IPS-18a (cell line): ENCODE data around the gene GBX2.

Experiments
- H3K27ac ChIP-seq: one replicate; pipeline ENCODE4 v1.5.1; 2013; ENCODE audit warnings: low read length
- H3K27me3 ChIP-seq: one replicate; pipeline ENCODE4 v1.6.1; 2013; ENCODE audit warnings: mild to moderate bottlenecking, low read length; ENCODE audit not compliant: control insufficient read depth, insufficient read depth
- H3K36me3 ChIP-seq: one replicate; pipeline ENCODE4 v1.6.1; 2013; ENCODE audit warnings: low read depth, low read length; ENCODE audit not compliant: control insufficient read depth
- H3K4me1 ChIP-seq: one replicate; pipeline ENCODE4 v1.6.1; 2013; ENCODE audit warnings: low read depth, low read length; ENCODE audit not compliant: control insufficient read depth
- H3K4me3 ChIP-seq: one replicate; pipeline ENCODE4 v1.5.1; 2013; ENCODE audit warnings: low read length
- H3K9ac ChIP-seq: one replicate; pipeline ENCODE4 v1.6.1; 2013; ENCODE audit warnings: mild to moderate bottlenecking, low read length, moderate library complexity
- H3K9me3 ChIP-seq: one replicate; pipeline ENCODE4 v1.6.1; 2013; ENCODE audit warnings: low read depth, low read length; ENCODE audit not compliant: control insufficient read depth

GBX2 gene

DNA sequence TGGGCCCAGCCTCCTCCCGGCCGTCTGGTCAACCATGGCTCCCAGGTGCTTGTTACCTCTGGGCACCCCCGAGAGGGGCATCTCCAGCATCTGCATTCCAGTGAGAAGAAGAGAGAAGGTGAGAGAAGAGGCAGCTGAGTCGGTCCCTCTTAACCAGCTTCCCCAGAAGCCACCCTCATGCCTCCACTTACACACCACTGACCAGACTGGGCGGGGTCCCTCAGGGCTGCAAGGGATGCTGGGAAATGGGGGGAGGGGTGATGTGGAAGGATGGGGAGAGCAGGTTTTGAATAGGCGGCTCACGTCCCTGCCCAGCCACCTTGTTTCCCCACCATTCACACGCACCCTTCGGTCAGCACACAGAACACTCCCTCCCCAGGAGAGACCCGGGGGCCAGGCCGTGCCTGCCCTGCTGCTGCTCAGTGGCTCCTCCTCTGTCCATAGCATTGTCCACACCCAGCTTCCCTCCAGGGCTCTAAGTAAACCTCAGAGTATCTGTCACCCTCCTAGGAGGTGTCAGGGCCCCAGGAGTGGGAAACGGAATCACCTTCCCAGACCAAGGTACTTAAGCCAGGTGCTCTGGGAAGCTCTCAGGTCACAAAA lies 34.7 kb downstream of the GBX2 start:
- peaks cover 7% of the 10 kb centered on the region for H3K4me1 ChIP-seq
- H3K4me3 ChIP-seq, result no peak overlapping the region
- no peaks in the 10 kb centered on the region for H3K9me3 ChIP-seq
- H3K27me3 ChIP-seq, result no peaks in the 10 kb centered on the region
- H3K9ac ChIP-seq, result no peak overlapping the region
- no peak overlapping the region for H3K27ac ChIP-seq
- H3K36me3 ChIP-seq, result no peaks in the 10 kb centered on the region

GRCh38 chr2:236131073-236131692 lies 37.0 kb downstream of the GBX2 start:
- no peaks in the 10 kb centered on the region for H3K36me3 ChIP-seq
- H3K27me3 ChIP-seq, result no peaks in the 10 kb centered on the region
- H3K4me1 ChIP-seq, result peaks cover 11% of the 10 kb centered on the region
- H3K9me3 ChIP-seq, result no peaks in the 10 kb centered on the region
- H3K9ac ChIP-seq, result no peak overlapping the region
- H3K4me3 ChIP-seq, result no peak overlapping the region
- H3K27ac ChIP-seq, result no peak overlapping the region

- no peak overlapping the region for H3K27ac ChIP-seq
- no peaks in the 10 kb centered on the region for H3K36me3 ChIP-seq
- H3K9me3 ChIP-seq, result no peaks in the 10 kb centered on the region
- H3K27me3 ChIP-seq, result no peaks in the 10 kb centered on the region
- no peak overlapping the region for H3K9ac ChIP-seq
- H3K4me1 ChIP-seq, result peaks cover 11% of the 10 kb centered on the region
- H3K4me3 ChIP-seq, result no peak overlapping the region
Observed at GRCh38 chr2:236130349-236130998, 37.7 kb downstream of the GBX2 start.

GRCh38 chr2:236129935-236130334 lies 38.3 kb downstream of the GBX2 start:
- Histone ChIP-seq H3K4me1 (peaks cover 11% of the 10 kb centered on the region), H3K9me3 (no peaks in the 10 kb centered on the region), H3K27me3 (no peaks in the 10 kb centered on the region), H3K36me3 (no peaks in the 10 kb centered on the region), H3K9ac (no peak overlapping the region), H3K4me3 (no peak overlapping the region), H3K27ac (no peak overlapping the region)

DNA sequence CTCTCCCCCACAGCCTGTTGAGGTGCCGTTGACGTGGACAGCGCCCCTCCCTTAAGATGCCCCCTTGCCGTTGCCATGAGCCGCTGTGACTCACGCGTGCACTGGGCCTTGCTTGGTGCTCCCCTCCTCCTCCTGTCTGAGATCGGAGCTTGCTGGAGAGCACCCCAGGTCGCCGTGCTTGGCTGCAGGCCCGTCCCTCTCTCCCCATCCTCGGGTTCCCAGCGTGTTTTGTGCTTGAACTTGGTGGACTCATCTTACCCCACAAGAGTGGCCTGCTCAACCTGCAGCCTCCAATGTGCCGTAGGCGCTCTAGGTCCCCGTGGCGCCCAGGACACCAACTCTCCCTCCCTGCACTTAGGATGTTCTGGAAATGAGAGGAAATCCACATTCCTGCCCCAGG lies 39.9 kb downstream of the GBX2 start:
- Histone ChIP-seq H3K9ac (no peak overlapping the region), H3K4me1 (peaks cover 11% of the 10 kb centered on the region), H3K4me3 (no peak overlapping the region), H3K36me3 (peaks cover 2% of the 10 kb centered on the region), H3K9me3 (no peaks in the 10 kb centered on the region), H3K27ac (no peak overlapping the region), H3K27me3 (no peaks in the 10 kb centered on the region)

GRCh38 chr2:236127010-236127409 lies 41.2 kb downstream of the GBX2 start:
- no peak overlapping the region for H3K9ac ChIP-seq
- no peak overlapping the region for H3K4me3 ChIP-seq
- H3K27me3 ChIP-seq, result no peaks in the 10 kb centered on the region
- peaks cover 2% of the 10 kb centered on the region for H3K36me3 ChIP-seq
- peaks cover 11% of the 10 kb centered on the region for H3K4me1 ChIP-seq
- no peaks in the 10 kb centered on the region for H3K9me3 ChIP-seq
- no peak overlapping the region for H3K27ac ChIP-seq

- Histone ChIP-seq H3K9me3 (no peaks in the 10 kb centered on the region), H3K36me3 (peaks cover 2% of the 10 kb centered on the region), H3K9ac (no peak overlapping the region), H3K4me1 (peaks cover 4% of the 10 kb centered on the region), H3K4me3 (no peak overlapping the region), H3K27me3 (no peaks in the 10 kb centered on the region), H3K27ac (no peak overlapping the region)
Observed at GRCh38 chr2:236125541-236125940, 42.6 kb downstream of the GBX2 start.

GRCh38 chr2:236124182-236124893 lies 43.8 kb downstream of the GBX2 start:
- Histone ChIP-seq H3K27me3 (peaks cover 6% of the 10 kb centered on the region), H3K4me3 (no peak overlapping the region), H3K9ac (no peak overlapping the region), H3K4me1 (peaks cover 4% of the 10 kb centered on the region), H3K27ac (no peak overlapping the region), H3K9me3 (no peaks in the 10 kb centered on the region), H3K36me3 (peaks cover 2% of the 10 kb centered on the region)

- Histone ChIP-seq H3K9me3 (no peaks in the 10 kb centered on the region), H3K9ac (no peak overlapping the region), H3K27ac (no peak overlapping the region), H3K36me3 (peaks cover 2% of the 10 kb centered on the region), H3K27me3 (peaks cover 12% of the 10 kb centered on the region), H3K4me3 (no peak overlapping the region), H3K4me1 (peaks cover 7% of the 10 kb centered on the region)
Observed at GRCh38 chr2:236123716-236124115, 44.5 kb downstream of the GBX2 start.

DNA sequence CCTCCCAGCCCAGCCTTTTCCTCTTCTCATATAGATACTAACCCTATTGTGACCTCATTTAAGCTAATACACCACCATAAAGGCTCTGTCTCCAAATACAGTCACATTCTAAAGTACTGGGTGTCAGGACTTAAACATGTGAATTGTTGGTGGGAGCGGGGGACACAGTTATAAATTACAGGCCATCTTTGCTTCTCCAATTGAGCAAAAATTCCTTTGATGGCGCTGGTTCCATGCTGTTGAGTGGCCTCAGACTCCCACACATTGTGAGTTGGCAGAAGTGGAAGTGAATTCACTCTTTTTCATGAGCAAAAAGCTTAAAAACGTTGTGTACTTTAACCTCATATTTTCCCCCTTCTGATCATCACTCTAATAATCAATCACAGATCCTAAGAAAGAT lies 46.0 kb downstream of the GBX2 start:
- peaks cover 17% of the 10 kb centered on the region for H3K4me1 ChIP-seq
- peaks cover 2% of the 10 kb centered on the region for H3K36me3 ChIP-seq
- H3K27ac ChIP-seq, result no peak overlapping the region
- H3K9me3 ChIP-seq, result no peaks in the 10 kb centered on the region
- peaks cover 25% of the 10 kb centered on the region for H3K27me3 ChIP-seq
- no peak overlapping the region for H3K9ac ChIP-seq
- H3K4me3 ChIP-seq, result no peak overlapping the region

- Histone ChIP-seq H3K27ac (no peak overlapping the region), H3K9ac (no peak overlapping the region), H3K27me3 (peaks cover 32% of the 10 kb centered on the region), H3K9me3 (no peaks in the 10 kb centered on the region), H3K4me1 (peaks cover 12% of the 10 kb centered on the region), H3K36me3 (peaks cover 2% of the 10 kb centered on the region), H3K4me3 (no peak overlapping the region)
Observed at GRCh38 chr2:236121546-236121945, 46.6 kb downstream of the GBX2 start.
